D721Med (cell line): ENCODE results near the gene CREBZF.
"Not testable (repeated sequence)": the region's sequence is repeated elsewhere in the genome, so short reads cannot be mapped to it uniquely, and the experiment has no call there.

ENCODE experiments used
- DNase-seq: peaks from one replicate; pipeline ENCODE4 v3.0.0; 2011; ENCODE audit warnings: low spot score; ENCODE audit not compliant: insufficient read length
- FAIRE-seq: peaks from 2 replicates; lab custom pipeline; 2011; peaks lifted over from hg19 to GRCh38; lab: Jason Lieb, UNC
- TF ChIP-seq, protein P1 (sequence below): IDR thresholded peaks from 2 replicates; pipeline ENCODE4 v1.5.1; 2012; ENCODE audit warnings: mild to moderate bottlenecking, control low read depth; ENCODE audit not compliant: insufficient read depth; ENCODE audit errors: missing control alignments

Gene CREBZF

DNA sequence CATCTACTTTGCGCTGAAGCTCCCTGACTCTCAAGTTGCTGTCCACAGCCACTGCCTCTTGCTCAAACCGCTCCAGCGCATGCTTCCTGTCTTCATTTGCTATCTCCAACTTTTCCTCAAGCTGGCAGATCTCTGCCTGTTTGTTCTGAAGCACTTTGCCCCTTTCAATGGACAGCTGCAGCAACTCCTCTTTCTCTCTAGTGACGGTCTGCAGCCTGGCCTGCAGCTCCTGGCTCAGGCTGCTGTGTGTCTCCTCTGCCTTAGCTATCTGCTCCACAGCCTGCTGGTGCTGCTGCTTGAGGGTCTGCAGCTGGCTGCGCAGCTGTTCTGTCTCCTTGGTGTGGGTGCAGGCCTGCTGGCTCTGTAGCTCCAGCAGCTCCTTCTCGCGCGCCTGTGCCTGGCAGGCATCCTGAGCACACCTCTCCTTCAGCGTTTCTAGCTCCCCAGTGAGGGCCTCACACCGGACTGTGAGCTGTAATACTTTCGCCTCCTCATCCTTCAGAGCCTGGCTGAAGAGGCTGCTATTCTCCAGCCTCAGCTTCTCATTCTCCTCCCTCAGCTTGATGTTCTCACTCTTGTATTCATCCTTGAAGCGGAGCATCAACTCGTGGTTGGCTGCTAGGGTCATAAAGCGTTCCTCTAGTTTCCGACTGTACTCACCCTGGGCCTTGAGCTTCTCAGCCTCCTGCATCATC is 20.3 kb upstream of the CREBZF start:
- DNase-seq = no peak
- TF ChIP-seq, protein P1, sequence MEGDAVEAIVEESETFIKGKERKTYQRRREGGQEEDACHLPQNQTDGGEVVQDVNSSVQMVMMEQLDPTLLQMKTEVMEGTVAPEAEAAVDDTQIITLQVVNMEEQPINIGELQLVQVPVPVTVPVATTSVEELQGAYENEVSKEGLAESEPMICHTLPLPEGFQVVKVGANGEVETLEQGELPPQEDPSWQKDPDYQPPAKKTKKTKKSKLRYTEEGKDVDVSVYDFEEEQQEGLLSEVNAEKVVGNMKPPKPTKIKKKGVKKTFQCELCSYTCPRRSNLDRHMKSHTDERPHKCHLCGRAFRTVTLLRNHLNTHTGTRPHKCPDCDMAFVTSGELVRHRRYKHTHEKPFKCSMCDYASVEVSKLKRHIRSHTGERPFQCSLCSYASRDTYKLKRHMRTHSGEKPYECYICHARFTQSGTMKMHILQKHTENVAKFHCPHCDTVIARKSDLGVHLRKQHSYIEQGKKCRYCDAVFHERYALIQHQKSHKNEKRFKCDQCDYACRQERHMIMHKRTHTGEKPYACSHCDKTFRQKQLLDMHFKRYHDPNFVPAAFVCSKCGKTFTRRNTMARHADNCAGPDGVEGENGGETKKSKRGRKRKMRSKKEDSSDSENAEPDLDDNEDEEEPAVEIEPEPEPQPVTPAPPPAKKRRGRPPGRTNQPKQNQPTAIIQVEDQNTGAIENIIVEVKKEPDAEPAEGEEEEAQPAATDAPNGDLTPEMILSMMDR = no peak
- no peak for FAIRE-seq

DNA sequence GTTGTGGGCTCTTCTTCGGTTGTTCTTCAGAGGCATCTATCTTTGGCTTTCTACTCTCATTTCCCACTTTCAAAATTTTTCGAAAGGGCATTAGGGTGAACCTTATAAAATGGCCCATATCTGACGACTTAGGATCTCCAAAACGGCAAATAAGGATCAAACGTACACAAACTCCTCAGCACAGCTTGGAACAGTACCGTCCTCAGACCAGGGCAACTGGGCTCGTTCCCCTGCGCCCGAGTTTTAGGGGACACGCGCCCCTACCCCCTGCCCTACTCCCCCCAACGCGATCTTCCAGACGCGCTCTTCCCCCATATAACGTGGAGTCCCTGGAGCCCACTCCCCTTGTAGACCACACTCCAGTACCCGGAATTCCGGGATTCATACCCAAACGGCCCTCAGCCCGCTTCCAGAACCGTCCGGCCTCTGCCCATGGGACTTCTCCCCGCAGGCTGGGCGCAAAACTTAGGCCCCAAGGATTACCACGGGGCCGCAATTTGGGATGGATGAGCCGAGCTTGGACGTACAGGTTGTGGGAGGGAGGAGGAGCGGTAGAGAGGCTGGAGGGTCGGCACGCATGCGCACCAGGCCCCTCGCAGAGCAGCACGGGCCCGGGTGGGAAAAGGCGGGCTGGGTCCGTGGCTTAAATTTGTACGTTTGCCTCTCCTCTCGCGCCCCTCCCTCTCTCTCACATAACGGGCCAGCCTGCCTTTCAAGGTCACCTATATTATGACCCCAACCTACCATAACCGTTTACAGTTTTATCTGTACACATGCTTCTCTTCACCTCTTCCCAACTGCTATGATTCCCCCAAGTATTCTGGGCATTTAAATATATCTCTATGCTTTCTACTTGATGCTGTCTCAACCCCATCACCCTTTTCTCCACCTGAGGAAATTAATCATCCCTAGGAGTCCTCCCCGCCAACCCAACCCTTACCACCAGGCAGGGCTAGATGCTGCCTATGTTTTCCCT is 17.7 kb upstream of the CREBZF start:
- TF ChIP-seq, protein P1 = no peak
- DNase-seq (no peak), FAIRE-seq (no peak)

DNA sequence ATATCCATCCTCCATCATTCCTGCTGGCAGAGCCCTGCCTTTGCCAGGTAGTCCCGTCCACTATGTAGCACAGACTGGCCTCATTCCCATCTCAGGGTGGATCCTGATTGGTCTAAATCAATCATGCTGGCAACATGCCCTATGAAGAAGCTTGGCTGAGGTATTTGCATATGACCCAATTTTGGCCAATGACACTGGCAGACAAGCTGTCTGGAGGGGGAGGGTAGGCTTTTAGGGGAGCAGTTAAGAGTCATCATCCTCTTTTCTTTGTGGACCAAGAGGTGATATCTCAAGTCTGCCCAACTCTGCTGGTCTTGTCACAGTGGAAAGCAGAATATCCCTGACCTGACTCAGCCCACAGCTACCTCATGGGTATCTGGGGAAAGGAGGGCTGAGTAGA is 16.0 kb upstream of the CREBZF start:
- no peak for DNase-seq
- FAIRE-seq = no peak
- TF ChIP-seq, protein P1 = no peak

DNA sequence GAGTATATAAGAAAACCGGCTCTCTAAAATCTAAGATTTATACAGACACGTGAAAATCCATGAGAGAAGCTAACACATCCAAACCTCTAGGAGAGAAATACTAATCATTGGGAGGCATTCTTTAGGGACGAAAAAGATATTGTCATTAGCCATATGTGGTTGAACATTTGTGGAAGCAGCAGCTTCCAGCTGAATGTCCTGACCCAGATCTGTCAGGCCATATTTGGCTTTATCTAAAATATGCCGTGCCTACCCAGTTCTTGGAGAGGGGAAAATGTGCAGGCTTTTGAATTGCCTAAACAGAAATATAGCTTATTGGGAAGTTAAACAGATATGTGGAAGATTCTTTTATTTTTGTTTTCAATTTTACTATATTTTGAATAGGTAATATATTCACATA is 14.6 kb upstream of the CREBZF start:
- DNase-seq (no peak), FAIRE-seq (no peak)
- TF ChIP-seq, protein P1 = no peak

DNA sequence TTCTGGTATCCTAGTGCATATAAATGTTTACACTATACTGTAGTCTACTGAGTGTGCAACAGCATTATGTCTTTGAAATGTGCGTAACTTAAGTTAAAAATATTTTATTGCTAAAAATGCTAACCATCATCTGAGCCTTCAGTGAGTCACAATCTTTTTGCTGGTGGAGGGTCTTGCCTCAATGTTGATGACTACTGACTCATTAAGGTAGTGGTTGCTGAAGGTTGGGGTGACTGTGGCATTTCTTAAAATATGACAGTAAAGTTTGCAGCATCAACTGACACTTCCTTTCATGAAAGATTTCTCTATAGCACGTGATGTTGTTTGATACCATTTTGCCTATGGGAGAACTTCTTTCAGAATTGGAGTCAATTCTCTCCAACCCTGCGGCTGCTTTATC is 8.5 kb upstream of the CREBZF start:
- FAIRE-seq (no peak), DNase-seq (no peak)

DNA sequence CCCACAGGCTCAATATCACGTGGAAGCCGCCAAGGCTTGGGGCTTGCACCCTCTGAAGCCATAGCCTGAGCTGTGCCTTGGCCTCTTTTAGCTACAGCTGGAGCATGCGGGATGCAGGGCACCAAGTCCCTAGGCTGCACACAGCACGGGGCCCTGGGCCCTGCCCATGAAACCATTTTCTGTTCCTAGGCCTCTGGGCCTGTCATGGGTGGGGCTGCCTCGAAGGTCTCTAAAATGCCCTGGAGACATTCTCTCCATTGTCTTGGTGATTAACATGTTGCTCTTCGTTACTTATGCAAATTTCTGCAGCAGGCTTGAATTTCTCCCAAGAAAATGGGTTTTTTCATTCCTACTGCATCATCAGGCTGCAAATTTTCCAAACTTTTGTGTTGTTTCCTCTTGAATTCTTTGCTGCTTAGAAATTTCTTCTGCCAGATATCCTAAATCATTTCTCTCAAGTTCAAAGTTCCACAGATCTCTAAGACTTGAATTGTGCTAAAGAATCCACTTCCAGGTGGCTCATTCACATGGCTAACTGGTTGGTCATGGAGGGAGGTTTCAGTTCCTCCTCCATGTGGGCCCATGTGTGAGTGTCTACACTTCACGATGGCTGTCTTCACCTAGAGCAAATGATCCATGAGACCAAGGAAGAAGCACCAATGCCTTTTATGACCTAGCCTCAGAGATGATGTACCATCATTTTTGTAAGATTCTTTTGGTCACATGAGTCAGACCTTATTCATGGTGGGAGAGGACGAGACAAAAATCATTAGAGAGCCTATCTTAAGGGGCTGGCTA is 7.4 kb upstream of the CREBZF start:
- no peak for FAIRE-seq
- no peak for DNase-seq
- TF ChIP-seq, protein P1 = no peak

More for the DNA sequence above, 8.5 kb upstream of the CREBZF start:
- TF ChIP-seq, protein P1 = no peak

DNA sequence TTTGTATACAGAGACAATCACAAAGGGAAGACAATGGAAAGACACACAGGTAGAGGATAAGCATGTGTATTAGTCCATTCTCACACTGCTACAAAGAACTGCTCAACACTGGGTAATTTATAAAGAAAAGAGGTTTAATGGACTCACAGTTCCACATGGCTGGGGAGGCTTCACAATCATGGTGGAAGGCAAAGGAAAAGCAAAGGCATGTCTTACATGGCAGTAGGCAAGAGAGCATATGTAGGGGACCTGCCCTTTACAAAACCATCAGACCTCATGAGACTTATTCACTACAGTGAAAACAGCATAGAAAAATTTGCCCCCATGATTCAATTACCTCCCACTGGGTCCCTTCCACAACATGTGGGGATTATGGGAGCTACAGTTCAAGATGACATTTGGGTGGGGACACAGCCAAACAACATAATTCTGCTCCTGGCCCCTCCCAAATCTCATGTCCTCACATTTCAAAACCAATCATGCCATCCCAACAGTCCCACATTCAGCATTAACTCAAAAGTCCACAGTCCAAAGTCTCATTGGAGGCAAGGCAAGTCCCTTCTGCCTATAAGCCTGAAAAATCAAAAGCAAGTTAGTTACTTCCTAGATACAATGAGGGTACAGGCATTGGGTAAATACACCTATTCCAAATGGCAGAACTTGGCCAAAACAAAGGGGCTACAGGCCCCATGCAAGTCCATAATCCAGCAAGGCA is 6.2 kb upstream of the CREBZF start:
- not testable (repeated sequence) for FAIRE-seq, DNase-seq
